ENCODE measurements around the gene VRK2.
A peak's percentile ranks its signal among the peaks of the same experiment; 100 is the strongest.

The VRK2 gene

GRCh38 chr2:58027029-58027428, 19.6 kb upstream of the VRK2 start:
- no peak for DNase-seq (ENCODE audit: low read depth in 2 of 2)
- TF ChIP-seq, protein P1, sequence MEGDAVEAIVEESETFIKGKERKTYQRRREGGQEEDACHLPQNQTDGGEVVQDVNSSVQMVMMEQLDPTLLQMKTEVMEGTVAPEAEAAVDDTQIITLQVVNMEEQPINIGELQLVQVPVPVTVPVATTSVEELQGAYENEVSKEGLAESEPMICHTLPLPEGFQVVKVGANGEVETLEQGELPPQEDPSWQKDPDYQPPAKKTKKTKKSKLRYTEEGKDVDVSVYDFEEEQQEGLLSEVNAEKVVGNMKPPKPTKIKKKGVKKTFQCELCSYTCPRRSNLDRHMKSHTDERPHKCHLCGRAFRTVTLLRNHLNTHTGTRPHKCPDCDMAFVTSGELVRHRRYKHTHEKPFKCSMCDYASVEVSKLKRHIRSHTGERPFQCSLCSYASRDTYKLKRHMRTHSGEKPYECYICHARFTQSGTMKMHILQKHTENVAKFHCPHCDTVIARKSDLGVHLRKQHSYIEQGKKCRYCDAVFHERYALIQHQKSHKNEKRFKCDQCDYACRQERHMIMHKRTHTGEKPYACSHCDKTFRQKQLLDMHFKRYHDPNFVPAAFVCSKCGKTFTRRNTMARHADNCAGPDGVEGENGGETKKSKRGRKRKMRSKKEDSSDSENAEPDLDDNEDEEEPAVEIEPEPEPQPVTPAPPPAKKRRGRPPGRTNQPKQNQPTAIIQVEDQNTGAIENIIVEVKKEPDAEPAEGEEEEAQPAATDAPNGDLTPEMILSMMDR (IDR thresholded peaks at IDR 0.05; ENCODE audit: low read depth, low read length): no peak
- no peak overlapping the region for H3K4me3 ChIP-seq (replicated peaks in 1 of 2; ENCODE audit: low read depth in 2 of 2, low read length in 2 of 2)

DNA sequence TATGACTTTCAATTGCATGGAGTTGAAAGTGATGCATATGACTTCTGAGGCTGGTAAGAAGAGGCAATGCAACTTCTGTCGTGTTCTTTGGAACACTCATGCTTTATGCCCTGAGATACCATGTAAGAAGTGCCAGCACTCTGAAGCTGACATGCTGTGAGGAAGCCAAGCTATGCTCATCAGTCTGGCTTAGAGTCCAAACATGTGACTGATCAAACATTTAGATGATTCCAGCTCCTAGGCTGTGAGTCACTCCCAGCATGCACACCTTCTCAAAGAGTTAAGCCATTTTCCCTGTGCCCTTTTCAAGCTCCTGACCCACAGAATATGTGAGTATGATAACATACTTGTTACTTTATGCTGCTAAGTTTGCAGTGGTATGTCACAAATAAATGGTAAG, 15.8 kb upstream of the VRK2 start:
- DNase-seq (ENCODE audit: low read depth in 2 of 2): peak in 1 of 2 donors; percentile 40
- no peak overlapping the region for H3K4me3 ChIP-seq (replicated peaks in 1 of 2; ENCODE audit: low read depth in 2 of 2, low read length in 2 of 2)
- TF ChIP-seq, protein P1 (IDR thresholded peaks at IDR 0.05; ENCODE audit: low read depth, low read length): no peak

GRCh38 chr2:58032016-58032763, 14.4 kb upstream of the VRK2 start:
- DNase-seq (ENCODE audit: low read depth in 2 of 2): peak in 1 of 2 donors; percentile 59
- TF ChIP-seq, protein P1 (IDR thresholded peaks at IDR 0.05; ENCODE audit: low read depth, low read length): no peak
- H3K4me3 ChIP-seq (replicated peaks in 1 of 2; ENCODE audit: low read depth in 2 of 2, low read length in 2 of 2): no peak overlapping the region

DNA sequence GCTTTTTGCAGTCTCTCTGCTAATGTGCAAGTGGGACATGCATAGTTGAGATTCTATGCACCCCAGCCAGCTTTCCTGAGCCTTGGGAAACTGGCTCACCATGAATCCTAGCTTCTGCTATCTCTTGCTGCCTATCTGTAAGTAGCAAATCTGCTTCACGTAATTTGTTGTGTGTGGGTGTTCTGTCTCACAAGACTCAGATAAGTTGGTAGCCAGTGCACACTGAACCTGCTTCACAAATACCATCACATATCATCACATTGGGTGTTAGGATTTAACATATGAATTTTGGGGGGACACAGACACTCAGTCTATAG, 13.9 kb upstream of the VRK2 start:
- TF ChIP-seq, protein P1 (IDR thresholded peaks at IDR 0.05; ENCODE audit: low read depth, low read length): no peak
- no peak for DNase-seq (ENCODE audit: low read depth in 2 of 2)
- no peak overlapping the region for H3K4me3 ChIP-seq (replicated peaks in 1 of 2; ENCODE audit: low read depth in 2 of 2, low read length in 2 of 2)

DNA sequence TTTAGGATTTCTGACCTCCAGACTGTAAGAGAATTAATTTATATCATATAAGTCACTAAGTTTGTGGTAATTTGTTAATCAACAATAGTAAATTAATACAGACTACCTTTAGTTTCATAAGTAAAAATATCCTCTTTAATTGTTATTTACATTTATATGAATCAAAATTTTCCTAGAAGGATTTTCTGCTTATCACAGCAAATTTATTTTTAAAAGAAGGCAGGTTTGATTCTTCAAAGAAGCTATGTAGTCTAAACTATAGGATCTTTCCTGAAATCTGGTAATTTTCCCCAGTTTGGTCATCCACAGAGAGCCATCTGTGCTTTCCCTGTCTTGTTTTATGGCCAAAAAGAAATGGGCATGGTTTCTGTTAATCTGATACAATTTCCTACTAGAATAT, 13.1 kb upstream of the VRK2 start:
- no peak overlapping the region for H3K4me3 ChIP-seq (replicated peaks in 1 of 2; ENCODE audit: low read depth in 2 of 2, low read length in 2 of 2)
- TF ChIP-seq, protein P1 (IDR thresholded peaks at IDR 0.05; ENCODE audit: low read depth, low read length): no peak
- DNase-seq (ENCODE audit: low read depth in 2 of 2): no peak

- DNase-seq (ENCODE audit: low read depth in 2 of 2): no peak
- no peak overlapping the region for H3K4me3 ChIP-seq (replicated peaks in 1 of 2; ENCODE audit: low read depth in 2 of 2, low read length in 2 of 2)
- TF ChIP-seq, protein P1 (IDR thresholded peaks at IDR 0.05; ENCODE audit: low read depth, low read length): no peak
These were observed 11.3 kb upstream of the VRK2 start for GRCh38 chr2:58035352-58035751.

- H3K4me3 ChIP-seq (replicated peaks in 1 of 2; ENCODE audit: low read depth in 2 of 2, low read length in 2 of 2): no peak overlapping the region
- TF ChIP-seq, protein P1 (IDR thresholded peaks at IDR 0.05; ENCODE audit: low read depth, low read length): no peak
These were observed 7.4 kb upstream of the VRK2 start for GRCh38 chr2:58039170-58039611.

More at GRCh38 chr2:58039170-58039611, 7.4 kb upstream of the VRK2 start:
- DNase-seq (ENCODE audit: low read depth in 2 of 2): peak; percentile 62 to 63

All from cardiac fibroblast (primary cell).